ENCODE results near the gene SERPINA4.

- no peak for TF ChIP-seq CTCF (IDR thresholded peaks at IDR 0.05)
- no peak for TF ChIP-seq POLR2AphosphoS5 (IDR thresholded peaks at IDR 0.05)
- TF ChIP-seq POLR2A (IDR thresholded peaks at IDR 0.05) = no peak
- TF ChIP-seq EP300 (IDR thresholded peaks at IDR 0.05) = no peak
These were observed 43.5 kb upstream of the SERPINA4 start for GRCh38 chr14:94517641-94518257.
